ENCODE measurements around the gene ANKRD23.

DNA sequence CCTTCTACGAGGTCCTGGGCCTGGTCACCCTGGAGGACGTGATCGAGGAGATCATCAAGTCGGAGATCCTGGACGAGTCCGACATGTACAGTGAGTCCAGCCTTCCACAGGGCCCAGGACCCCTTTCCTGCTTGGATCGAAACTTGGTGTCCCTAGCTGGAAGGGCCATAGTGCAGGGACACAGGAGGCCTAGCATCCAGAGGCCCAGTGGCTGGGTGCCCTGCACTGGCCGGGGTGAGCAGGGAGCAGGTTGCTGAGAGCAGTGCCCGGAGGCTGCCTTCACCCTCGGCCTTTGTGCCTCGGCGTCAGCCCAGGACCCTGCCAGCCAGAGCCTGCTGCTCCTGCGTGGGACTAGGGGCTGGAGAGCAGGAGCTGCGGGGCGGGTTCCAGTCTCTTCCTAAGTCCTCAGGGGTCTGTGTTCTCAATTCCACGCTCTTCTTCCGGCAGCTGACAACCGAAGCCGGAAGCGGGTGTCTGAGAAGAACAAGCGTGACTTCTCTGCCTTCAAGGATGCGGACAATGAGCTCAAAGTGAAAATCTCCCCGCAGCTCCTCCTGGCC is 46.7 kb downstream of the ANKRD23 start:
- no peak for TF ChIP-seq TAF1 (IDR thresholded peaks at IDR 0.05; ENCODE audit: low read depth)
- no peak for TF ChIP-seq TEAD4 (IDR thresholded peaks at IDR 0.05)
